ENCODE data around the gene PCDHA3. TPM values are rescaled to one million over a fixed set of nuclear protein-coding genes. Genes with fewer than 3 reads are reported as not detected.
"Not testable (repeated sequence)": the region's sequence is repeated elsewhere in the genome, so short reads cannot be mapped to it uniquely, and the experiment has no call there.

The PCDHA3 gene
- total RNA-seq, 1 donor from 2014 or later = 0.24 TPM

DNA sequence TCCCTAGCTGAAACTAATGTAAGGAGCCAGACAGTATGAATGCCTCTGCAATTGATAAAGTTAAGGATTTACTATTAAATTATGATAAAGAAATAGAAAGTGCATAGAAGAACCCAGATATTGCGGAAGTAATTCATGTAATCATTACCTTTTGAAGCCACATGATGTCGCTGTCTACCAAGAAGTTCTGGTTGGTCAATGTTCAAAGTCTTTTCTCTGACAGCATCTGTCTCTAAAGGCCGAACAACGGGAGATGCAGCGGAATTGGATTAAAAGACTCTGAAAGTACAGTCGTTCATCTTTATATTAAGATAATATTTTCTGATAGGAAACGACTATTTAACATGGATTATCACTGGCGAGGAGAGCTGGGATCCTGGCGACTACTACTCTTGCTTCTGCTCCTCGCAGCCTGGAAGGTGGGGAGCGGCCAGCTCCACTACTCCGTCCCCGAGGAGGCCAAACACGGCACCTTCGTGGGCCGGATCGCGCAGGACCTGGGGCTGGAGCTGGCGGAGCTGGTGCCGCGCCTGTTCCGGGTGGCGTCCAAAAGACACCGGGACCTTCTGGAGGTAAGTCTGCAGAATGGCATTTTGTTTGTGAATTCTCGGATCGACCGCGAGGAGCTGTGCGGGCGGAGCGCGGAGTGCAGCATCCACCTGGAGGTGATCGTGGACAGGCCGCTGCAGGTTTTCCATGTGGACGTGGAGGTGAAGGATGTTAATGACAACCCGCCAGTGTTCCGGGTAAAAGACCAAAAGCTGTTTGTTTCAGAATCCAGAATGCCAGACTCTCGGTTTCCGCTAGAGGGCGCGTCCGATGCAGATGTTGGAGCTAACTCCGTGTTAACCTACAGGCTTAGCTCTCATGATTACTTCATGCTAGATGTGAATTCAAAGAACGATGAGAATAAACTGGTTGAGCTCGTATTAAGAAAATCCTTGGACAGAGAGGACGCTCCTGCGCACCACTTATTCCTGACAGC, 40.4 kb downstream of the PCDHA3 start, which contains the start of gene PCDHA8:
Gene PCDHA8 (plus strand): TSS at position 210 of the 985 bp plus-strand sequence. CDS start 135 bp downstream, at position 345.
- no peak for DNase-seq (ENCODE audit: extremely low spot score, unreplicated experiment)
- no peaks in the 10 kb centered on the region for H3K27me3 Mint-ChIP-seq
- no peak within 1 kb of the TSS for H3K4me3 Mint-ChIP-seq
- peaks cover 11% of the 10 kb centered on the region for H3K9me3 Mint-ChIP-seq
- TF ChIP-seq CTCF (conservative IDR thresholded peaks at IDR 0.05) = no peak
- H3K36me3 Mint-ChIP-seq = peaks cover 20% of the 10 kb centered on the region
- no peaks in the 10 kb centered on the region for H3K4me1 Mint-ChIP-seq (ENCODE audit: unreplicated experiment)
- H3K27ac Mint-ChIP-seq = no peak within 1 kb of the TSS

GRCh38 chr5:140842798-140843733, 42.2 kb downstream of the PCDHA3 start:
- Mint-ChIP-seq H3K4me3 (no peak overlapping the region), H3K27me3 (no peaks in the 10 kb centered on the region), H3K27ac (no peak overlapping the region), H3K9me3 (peaks cover 23% of the 10 kb centered on the region), H3K36me3 (peaks cover 34% of the 10 kb centered on the region), H3K4me1 (ENCODE audit: unreplicated experiment) (no peaks in the 10 kb centered on the region)
- TF ChIP-seq CTCF (conservative IDR thresholded peaks at IDR 0.05) = no peak
- no peak for DNase-seq (ENCODE audit: extremely low spot score, unreplicated experiment)

GRCh38 chr5:140848139-140849102, 47.6 kb downstream of the PCDHA3 start, which contains the start of gene PCDHA9:
TSS of gene PCDHA9 (plus strand) at chr5:140848382. CDS start at chr5:140848496, 114 bp downstream.
- H3K27ac Mint-ChIP-seq; DNase-seq (ENCODE audit: extremely low spot score, unreplicated experiment); H3K27me3 Mint-ChIP-seq; H3K4me1 Mint-ChIP-seq (ENCODE audit: unreplicated experiment): not testable (repeated sequence)
- Mint-ChIP-seq H3K4me3 (peak within 1 kb of the TSS; percentile 69), H3K36me3 (peaks cover 19% of the 10 kb centered on the region), H3K9me3 (peaks cover 12% of the 10 kb centered on the region)

GRCh38 chr5:140849831-140850634, 49.2 kb downstream of the PCDHA3 start:
- not testable (repeated sequence) for H3K27ac Mint-ChIP-seq; H3K4me1 Mint-ChIP-seq (ENCODE audit: unreplicated experiment); DNase-seq (ENCODE audit: extremely low spot score, unreplicated experiment); H3K27me3 Mint-ChIP-seq; H3K4me3 Mint-ChIP-seq
- H3K36me3 Mint-ChIP-seq = peaks cover 18% of the 10 kb centered on the region
- H3K9me3 Mint-ChIP-seq = peaks cover 12% of the 10 kb centered on the region

Other genes starting within 250 kb of the PCDHA3 start
- 32.9 and 36.3 TPM in 2 replicates for gene SRA1, start 243.6 kb upstream of the PCDHA3 start, total RNA-seq (ENCODE audit: low replicate concordance)
- 26.9 and 61.4 TPM in 2 replicates for gene APBB3, start 236.5 kb upstream of the PCDHA3 start, total RNA-seq (ENCODE audit: low replicate concordance)
- 82.6 and 85.8 TPM in 2 replicates for gene SLC35A4, start 236.2 kb upstream of the PCDHA3 start, total RNA-seq (ENCODE audit: low replicate concordance)
- 0.17 TPM in 1 of 2 replicates, not detected in the other for gene CD14, start 167.9 kb upstream of the PCDHA3 start, total RNA-seq (ENCODE audit: low replicate concordance)
- gene TMCO6, start 161.6 kb upstream of the PCDHA3 start, total RNA-seq (ENCODE audit: low replicate concordance) = 26.2 and 29.4 TPM in 2 replicates
- gene NDUFA2, start 153.4 kb upstream of the PCDHA3 start, total RNA-seq (ENCODE audit: low replicate concordance) = 65.0 and 66.4 TPM in 2 replicates
- gene IK, start 153.2 kb upstream of the PCDHA3 start, total RNA-seq (ENCODE audit: low replicate concordance) = 81.9 and 100 TPM in 2 replicates
- gene WDR55, start 136.2 kb upstream of the PCDHA3 start, total RNA-seq (ENCODE audit: low replicate concordance) = 29.4 and 32.4 TPM in 2 replicates
- 1.6 and 2.6 TPM in 2 replicates for gene DND1, start 127.5 kb upstream of the PCDHA3 start, total RNA-seq (ENCODE audit: low replicate concordance)
- gene HARS1, start 109.7 kb upstream of the PCDHA3 start, total RNA-seq (ENCODE audit: low replicate concordance) = 55.3 and 67.7 TPM in 2 replicates
- 35.3 and 39.3 TPM in 2 replicates for gene HARS2, start 109.6 kb upstream of the PCDHA3 start, total RNA-seq (ENCODE audit: low replicate concordance)
- gene ZMAT2, start 100.6 kb upstream of the PCDHA3 start, total RNA-seq (ENCODE audit: low replicate concordance) = 57.4 and 59.0 TPM in 2 replicates
- 0.45 TPM in 1 of 2 replicates, not detected in the other for gene PCDHA1, start 14.9 kb upstream of the PCDHA3 start, total RNA-seq (ENCODE audit: low replicate concordance)
- gene PCDHA2, start 6.2 kb upstream of the PCDHA3 start, total RNA-seq (ENCODE audit: low replicate concordance) = 1.0 and 3.3 TPM in 2 replicates
- gene PCDHA4, start 6.0 kb downstream of the PCDHA3 start, total RNA-seq (ENCODE audit: low replicate concordance) = 10.7 and 17.7 TPM in 2 replicates
- gene PCDHA5, start 20.6 kb downstream of the PCDHA3 start, total RNA-seq (ENCODE audit: low replicate concordance) = 0.97 and 2.1 TPM in 2 replicates
- gene PCDHA6, start 26.9 kb downstream of the PCDHA3 start, total RNA-seq (ENCODE audit: low replicate concordance) = 9.3 and 9.6 TPM in 2 replicates
- gene PCDHA7, start 33.2 kb downstream of the PCDHA3 start, total RNA-seq (ENCODE audit: low replicate concordance) = 2.5 and 6.9 TPM in 2 replicates
- 2.9 TPM in 2 replicates for gene PCDHA8, start 40.1 kb downstream of the PCDHA3 start, total RNA-seq (ENCODE audit: low replicate concordance)
- gene PCDHA9, start 47.3 kb downstream of the PCDHA3 start, total RNA-seq (ENCODE audit: low replicate concordance) = 1.5 and 2.5 TPM in 2 replicates
- 9.9 and 20.3 TPM in 2 replicates for gene PCDHA10, start 54.8 kb downstream of the PCDHA3 start, total RNA-seq (ENCODE audit: low replicate concordance)
- 5.2 and 8.1 TPM in 2 replicates for gene PCDHA11, start 67.9 kb downstream of the PCDHA3 start, total RNA-seq (ENCODE audit: low replicate concordance)
- gene PCDHA12, start 74.3 kb downstream of the PCDHA3 start, total RNA-seq (ENCODE audit: low replicate concordance) = 10.2 and 27.3 TPM in 2 replicates
- gene PCDHA13, start 81.1 kb downstream of the PCDHA3 start, total RNA-seq (ENCODE audit: low replicate concordance) = 2.6 and 5.1 TPM in 2 replicates
- 6.7 and 9.2 TPM in 2 replicates for gene PCDHAC1, start 125.2 kb downstream of the PCDHA3 start, total RNA-seq (ENCODE audit: low replicate concordance)
- 2.7 and 3.5 TPM in 2 replicates for gene PCDHAC2, start 165.4 kb downstream of the PCDHA3 start, total RNA-seq (ENCODE audit: low replicate concordance)

All from type B pancreatic cell (in vitro differentiated cells).